Inferior parietal cortex (tissue), 1 donor: Measurements from ENCODE around the gene SP4.

Source experiments
- DNase-seq: peaks from one replicate; pipeline ENCODE4 v3.0.0-alpha.2; 2016; ENCODE audit errors: extremely low spot score

Gene SP4

GRCh38 chr7:21427871-21428658, at the start of gene SP4:
Gene SP4, plus strand, starts transcription at chr7:21428083. Its CDS starts 169 bp downstream, at chr7:21428252.
- peak; percentile 86 for DNase-seq

GRCh38 chr7:21383227-21384220, 44.4 kb upstream of the SP4 start:
- DNase-seq, result no peak

- no peak for DNase-seq
These were observed 33.9 kb upstream of the SP4 start for GRCh38 chr7:21393937-21394336.

GRCh38 chr7:21401944-21402343, 25.9 kb upstream of the SP4 start:
- DNase-seq, result no peak

GRCh38 chr7:21407796-21408480, 19.9 kb upstream of the SP4 start:
- DNase-seq, result no peak

GRCh38 chr7:21408481-21408820, 19.4 kb upstream of the SP4 start:
- no peak for DNase-seq

- DNase-seq, result no peak
These were observed 15.5 kb upstream of the SP4 start for GRCh38 chr7:21412410-21412851.

GRCh38 chr7:21412957-21413356, 14.9 kb upstream of the SP4 start:
- DNase-seq, result no peak

GRCh38 chr7:21413502-21413901, 14.4 kb upstream of the SP4 start:
- no peak for DNase-seq

- no peak for DNase-seq
These were observed 13.0 kb upstream of the SP4 start for GRCh38 chr7:21414795-21415393.

- no peak for DNase-seq
These were observed 10.2 kb upstream of the SP4 start for GRCh38 chr7:21417647-21418046.

GRCh38 chr7:21422751-21423150, 5.1 kb upstream of the SP4 start:
- no peak for DNase-seq

GRCh38 chr7:21425290-21425689, 2.6 kb upstream of the SP4 start:
- DNase-seq, result no peak

GRCh38 chr7:21426286-21427181, 1.3 kb upstream of the SP4 start:
- DNase-seq, result no peak

- peak; percentile 96 for DNase-seq
These were observed 557 bp upstream of the SP4 start for GRCh38 chr7:21427182-21427870.

GRCh38 chr7:21428659-21428941, 717 bp downstream of the SP4 start:
- no peak for DNase-seq

GRCh38 chr7:21429021-21429420, 1.1 kb downstream of the SP4 start:
- DNase-seq, result no peak

GRCh38 chr7:21429786-21430574, 2.1 kb downstream of the SP4 start:
- no peak for DNase-seq

GRCh38 chr7:21430575-21430954, 2.7 kb downstream of the SP4 start:
- DNase-seq, result no peak
